HCEC 1CT (cell line): ENCODE measurements around the gene BNC2.

Experiments
- DNase-seq: peaks from one replicate; pipeline ENCODE4 v3.0.0-alpha.2; 2017

BNC2 gene

GRCh38 chr9:16623989-16624743, 246.3 kb downstream of the BNC2 start:
- no peak for DNase-seq

- DNase-seq, result no peak
These were observed 247.9 kb downstream of the BNC2 start for GRCh38 chr9:16622541-16622940.

DNA sequence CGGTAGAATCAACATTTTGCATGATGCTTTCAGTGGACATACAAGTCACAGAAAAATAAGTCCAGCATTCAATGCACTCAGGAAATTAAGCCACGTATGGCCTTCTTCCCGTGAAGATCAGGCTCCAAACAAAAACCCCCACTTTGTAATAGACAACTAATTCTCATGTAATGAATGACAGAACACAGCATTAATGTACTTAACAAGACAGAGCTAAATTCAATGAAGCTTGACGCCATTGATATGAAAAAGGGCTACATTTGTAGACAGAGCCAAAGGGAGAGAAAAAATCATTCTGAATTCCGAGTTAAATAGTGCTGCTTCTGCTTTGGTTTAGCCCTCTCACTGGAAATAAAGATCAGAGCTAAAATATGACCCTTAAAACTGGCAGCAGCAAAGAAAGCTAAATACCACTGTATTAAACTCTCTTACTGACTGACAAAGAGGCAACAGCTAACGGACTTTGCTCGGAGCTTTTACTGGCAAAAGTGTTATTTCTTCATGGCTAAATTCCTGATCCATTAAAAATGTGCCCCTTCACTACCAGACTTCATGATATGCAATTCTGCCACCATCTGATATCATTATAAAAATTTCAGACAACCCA, 250.5 kb downstream of the BNC2 start:
- DNase-seq, result no peak

DNA sequence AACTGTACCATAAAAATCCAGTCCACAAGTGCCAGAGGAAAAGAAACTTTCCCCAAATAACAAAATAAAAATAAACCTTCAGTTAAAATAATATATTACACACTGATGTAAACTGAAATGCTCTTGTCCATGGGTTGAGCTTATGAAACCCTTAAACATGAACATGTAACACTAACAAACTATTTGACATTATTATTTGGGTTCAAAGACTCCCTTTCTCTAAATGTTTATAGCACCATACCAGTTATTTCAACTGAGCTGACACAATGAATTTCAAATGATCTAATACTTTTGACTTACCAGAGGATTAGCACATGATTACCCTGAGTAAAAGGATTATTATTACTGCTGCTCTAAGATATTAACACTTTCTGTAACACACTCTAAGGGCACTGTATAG, 251.1 kb downstream of the BNC2 start:
- no peak for DNase-seq

GRCh38 chr9:16618524-16618923, 251.9 kb downstream of the BNC2 start:
- no peak for DNase-seq

DNA sequence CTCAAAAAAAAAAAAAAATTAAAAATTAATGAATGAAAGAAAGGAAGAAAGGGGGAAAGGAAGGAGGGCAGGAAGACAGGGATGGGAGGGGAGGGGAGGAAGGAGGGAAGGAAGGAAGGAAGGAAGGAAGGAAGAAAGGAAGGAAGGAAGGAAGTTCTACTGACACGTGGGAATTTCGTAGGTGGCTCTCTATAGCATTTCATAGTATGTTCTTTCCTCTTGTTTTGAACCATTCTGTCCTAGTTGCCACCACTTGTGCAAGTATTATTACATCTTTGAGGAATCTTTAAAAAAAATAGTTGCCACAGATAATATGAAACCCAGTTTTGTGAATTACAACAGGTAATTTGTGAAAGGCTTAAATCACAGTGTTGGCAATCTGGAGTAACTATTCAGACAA, 253.8 kb downstream of the BNC2 start:
- DNase-seq, result no peak

- DNase-seq, result no peak
These were observed 255.0 kb downstream of the BNC2 start for GRCh38 chr9:16615451-16615850.

DNA sequence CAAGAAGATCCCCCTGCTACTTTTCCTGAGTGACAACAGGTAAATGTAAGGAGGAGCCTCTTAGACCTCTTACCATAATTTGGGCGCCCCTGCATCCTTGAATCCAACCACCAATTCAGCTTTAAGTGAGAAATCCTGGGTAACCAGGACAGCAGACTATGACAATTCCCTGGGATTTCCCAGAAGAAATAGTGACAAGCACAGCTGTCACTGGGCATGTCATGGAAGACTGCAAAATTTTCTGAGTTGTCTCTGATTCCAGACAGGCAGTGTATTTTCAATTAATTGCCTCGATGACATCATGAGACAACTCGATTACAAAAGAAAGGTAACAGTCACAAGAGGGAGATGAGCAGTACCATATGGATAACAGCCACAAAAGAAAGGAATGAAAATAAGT, 256.9 kb downstream of the BNC2 start:
- DNase-seq, result no peak

GRCh38 chr9:16613051-16613450, 257.4 kb downstream of the BNC2 start:
- no peak for DNase-seq

DNA sequence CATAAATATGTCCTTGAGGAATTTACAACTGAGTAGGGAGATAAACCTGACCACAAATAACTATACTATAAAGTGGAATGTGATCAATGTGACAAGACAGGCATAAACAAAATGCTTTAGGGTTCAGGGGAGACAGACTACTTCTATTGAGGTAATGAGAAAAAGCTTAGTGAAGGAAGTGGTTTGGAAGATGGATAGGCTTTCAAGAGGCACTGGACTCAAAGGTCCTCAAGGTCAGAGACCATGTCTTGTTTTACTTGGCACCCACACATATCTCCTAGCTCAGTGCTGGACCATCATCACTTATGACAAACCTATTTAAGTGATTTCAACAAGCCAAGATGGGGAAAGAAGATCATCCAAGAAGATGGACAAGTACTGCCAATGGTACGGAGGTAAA, 257.8 kb downstream of the BNC2 start:
- peak; percentile 51 for DNase-seq

- peak; percentile 65 for DNase-seq
These were observed 258.5 kb downstream of the BNC2 start for GRCh38 chr9:16611983-16612382.

DNA sequence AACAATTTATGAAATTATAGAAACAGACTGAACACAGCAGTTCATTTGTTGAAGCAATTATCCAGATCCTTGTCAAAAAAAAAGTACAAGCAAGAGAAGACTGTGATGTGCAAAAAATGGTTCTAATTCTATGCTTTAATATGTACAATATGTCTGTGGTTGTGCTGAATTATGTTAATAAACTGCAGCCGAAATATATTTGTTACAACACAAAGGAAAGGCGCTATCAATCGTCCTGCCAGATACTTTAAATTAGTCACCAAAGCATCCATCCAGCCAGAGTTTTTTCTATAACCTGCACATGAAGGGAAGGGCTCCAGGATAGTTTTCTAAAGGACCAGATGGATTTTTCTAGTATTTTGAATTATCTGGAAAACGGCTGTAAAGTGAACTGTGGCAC, 259.5 kb downstream of the BNC2 start:
- no peak for DNase-seq

DNA sequence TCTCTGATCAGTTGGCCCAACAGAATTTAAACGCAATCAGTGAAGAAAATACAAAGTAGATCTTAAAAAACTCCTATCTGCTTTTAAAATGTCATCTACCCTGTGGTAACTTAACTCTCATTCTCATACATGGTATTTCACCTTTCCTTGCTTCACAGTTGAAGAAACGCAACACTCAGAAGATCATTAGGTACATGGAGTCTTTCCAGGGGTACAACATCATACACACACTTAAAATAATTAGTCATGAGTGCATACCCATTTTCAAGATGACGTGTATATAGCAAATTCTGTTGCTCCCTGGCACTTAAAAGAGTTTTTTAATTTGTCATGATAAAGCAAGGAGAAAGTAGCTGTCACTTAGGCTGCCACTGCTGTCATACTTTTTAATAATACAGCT, 259.9 kb downstream of the BNC2 start:
- no peak for DNase-seq

GRCh38 chr9:16608906-16609305, 261.6 kb downstream of the BNC2 start:
- no peak for DNase-seq

DNA sequence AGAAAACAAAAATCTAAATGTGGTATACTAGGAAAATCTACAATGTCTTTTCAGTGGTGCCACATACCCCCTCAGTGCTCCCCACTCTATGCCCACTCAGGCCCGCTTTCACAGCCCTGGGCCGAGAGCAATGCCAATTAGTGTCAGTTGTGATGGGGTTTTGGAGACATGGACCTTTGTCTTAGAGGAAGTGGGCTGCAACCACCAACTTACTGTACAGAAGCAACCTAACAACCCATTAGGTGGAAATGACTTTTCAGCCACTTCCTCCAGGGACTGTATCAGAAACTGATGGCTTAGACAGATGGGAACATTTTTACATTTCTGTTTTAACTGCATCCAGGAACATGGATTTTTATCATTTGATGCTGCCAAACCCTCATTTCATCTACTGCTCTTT, 268.0 kb downstream of the BNC2 start:
- DNase-seq, result no peak

- DNase-seq, result no peak
These were observed 268.5 kb downstream of the BNC2 start for GRCh38 chr9:16601991-16602390.

DNA sequence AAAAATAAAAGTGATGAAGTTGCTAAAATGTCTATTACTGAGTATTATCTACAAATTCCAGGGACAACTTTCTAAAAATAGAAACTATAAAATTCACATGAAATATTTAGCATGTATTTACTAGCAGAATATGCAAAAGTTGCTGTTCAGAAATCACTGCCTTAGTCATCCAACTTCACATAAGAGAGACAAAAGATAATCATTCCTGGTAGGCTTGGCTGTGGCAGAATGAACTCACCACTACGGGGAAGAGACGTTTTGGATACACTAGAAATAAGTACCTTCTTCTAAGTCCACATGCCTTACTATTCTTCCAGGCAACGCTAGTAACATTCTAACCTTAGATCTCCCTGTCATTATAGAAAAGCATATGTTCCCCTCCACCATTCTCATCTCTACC, 272.2 kb downstream of the BNC2 start:
- peak; percentile 5 for DNase-seq

DNA sequence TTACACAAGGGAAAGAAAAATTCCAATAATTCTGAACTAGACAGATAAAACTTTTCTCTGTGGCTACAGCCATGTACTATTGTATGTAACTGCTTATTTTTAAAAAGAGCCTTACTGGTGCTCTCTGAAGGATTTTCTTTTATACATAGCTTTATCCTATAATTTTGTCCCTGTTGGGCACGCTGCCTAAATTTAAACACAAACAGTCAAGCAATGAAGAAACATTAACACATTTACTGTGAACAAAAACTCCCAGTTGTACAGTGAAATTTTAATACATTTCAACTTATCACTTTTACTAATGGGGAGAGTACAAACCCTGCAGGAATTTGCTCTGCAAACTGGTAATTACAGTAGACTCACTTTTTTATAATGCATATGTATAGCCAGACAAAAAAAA, 273.3 kb downstream of the BNC2 start:
- DNase-seq, result no peak

DNA sequence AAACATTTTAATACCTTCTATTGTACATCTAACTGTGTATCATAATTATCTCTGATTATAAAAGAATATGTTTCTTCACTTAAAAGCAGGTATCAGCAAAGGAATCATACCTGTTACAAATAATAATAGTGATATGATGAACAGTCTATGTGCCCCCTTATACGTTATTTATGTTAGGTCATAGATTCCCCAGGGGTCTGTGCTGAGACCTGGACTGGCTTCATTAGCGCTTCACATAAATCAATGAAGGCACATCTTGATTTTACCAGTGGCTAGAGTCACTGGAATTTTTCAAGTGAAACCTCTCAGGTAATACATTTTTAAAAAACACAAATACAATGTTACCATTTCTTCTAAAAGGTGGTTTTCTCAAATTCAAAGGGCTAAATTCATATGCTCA, 275.2 kb downstream of the BNC2 start:
- DNase-seq, result no peak

DNA sequence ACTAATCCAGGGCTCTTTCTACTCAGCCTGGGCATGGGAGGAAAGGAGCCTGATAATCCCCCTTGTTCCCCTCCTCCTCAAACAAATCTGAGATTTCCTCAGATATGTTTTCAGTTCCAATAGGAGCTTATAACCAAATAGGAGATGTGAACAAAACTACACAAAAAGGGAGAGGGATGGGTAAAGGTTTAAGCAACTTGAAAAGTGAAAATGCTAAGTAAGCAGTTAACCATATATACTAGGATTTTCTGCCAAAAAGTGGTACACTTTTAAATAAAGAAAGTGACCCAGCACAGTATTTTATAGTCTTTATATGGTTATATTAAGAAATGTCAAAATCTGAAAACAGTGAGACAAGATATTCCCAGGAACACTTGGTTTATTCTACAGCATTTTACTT, 275.7 kb downstream of the BNC2 start:
- DNase-seq, result no peak

GRCh38 chr9:16593746-16594145, 276.7 kb downstream of the BNC2 start:
- no peak for DNase-seq

GRCh38 chr9:16591092-16591491, 279.4 kb downstream of the BNC2 start:
- no peak for DNase-seq

DNA sequence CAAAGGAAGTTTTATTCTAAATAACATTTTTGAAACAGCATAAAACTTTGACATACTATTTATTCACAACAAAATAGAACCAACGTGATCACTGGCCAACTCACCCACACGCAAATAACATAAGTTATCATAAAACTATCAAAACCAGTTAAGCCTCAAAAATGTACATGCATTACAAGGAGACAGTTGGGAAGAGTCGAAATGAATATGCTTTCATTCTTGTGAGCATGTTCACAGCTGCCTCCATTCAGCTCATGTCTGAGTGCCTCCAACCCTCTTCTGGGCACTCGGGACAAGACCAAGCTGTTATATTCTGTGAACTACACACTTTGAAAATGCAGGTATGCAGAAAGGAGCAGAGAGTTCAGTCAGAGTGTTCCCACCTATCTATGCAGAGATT, 284.9 kb downstream of the BNC2 start:
- DNase-seq, result no peak

- DNase-seq, result no peak
These were observed 290.5 kb downstream of the BNC2 start for GRCh38 chr9:16579872-16580432.

- DNase-seq, result no peak
These were observed 294.6 kb downstream of the BNC2 start for GRCh38 chr9:16575986-16576245.
